ENCODE measurements around the gene SAA1.

DNA sequence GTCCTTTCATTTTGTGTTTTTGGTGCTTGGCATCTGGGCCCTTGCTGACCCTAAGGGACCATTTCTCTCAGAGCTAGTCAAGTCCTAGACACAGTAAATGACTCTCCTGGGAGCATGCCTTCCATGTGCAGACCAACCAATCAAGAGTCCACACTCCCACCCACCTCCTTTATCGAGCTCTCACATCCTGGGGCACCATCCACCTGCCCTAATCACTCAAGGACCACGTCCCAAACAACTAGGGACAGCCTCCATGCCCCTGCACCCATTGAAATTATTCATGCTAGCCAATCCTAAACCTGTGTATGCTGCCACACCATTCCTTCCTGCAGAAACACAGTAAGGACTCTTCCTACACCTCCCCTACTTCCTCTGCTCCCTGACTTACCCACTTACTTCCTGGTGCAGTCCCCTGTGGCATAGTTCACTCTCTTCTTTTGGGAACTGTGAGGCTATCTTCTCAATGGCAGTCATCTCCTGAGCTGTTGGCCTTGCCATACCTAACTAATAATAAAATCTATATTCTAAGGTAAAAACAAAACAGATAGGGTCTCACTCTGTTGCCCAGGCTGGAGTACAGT, 11.2 kb upstream of the SAA1 start:
- TF ChIP-seq, protein P1, sequence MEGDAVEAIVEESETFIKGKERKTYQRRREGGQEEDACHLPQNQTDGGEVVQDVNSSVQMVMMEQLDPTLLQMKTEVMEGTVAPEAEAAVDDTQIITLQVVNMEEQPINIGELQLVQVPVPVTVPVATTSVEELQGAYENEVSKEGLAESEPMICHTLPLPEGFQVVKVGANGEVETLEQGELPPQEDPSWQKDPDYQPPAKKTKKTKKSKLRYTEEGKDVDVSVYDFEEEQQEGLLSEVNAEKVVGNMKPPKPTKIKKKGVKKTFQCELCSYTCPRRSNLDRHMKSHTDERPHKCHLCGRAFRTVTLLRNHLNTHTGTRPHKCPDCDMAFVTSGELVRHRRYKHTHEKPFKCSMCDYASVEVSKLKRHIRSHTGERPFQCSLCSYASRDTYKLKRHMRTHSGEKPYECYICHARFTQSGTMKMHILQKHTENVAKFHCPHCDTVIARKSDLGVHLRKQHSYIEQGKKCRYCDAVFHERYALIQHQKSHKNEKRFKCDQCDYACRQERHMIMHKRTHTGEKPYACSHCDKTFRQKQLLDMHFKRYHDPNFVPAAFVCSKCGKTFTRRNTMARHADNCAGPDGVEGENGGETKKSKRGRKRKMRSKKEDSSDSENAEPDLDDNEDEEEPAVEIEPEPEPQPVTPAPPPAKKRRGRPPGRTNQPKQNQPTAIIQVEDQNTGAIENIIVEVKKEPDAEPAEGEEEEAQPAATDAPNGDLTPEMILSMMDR (conservative IDR thresholded peaks at IDR 0.05; ENCODE audit: low read length) = no peak
- no peak for TF ChIP-seq EZH2phosphoT487 (IDR thresholded peaks at IDR 0.05; ENCODE audit: borderline replicate concordance, low read depth, low read length)
